Liver (tissue), 9 donors: ENCODE measurements around the gene RASGRP4. TPM values are rescaled to one million over a fixed set of nuclear protein-coding genes. Genes with fewer than 3 reads are reported as not detected.
A peak's percentile ranks its signal among the peaks of the same experiment; 100 is the strongest.

Experiments
- DNase-seq: peaks from one replicate; pipeline ENCODE4 v3.0.0-alpha.2; 2017; ENCODE audit warnings: low spot score
- H3K27ac ChIP-seq, 2 donors: one replicate each; pipeline ENCODE4 v1.7.0; 2013; ENCODE audit warnings: inconsistent platforms in 2 of 2, low read length in 2 of 2, control low read depth in 1 of 2, low read depth in 1 of 2, mild to moderate bottlenecking in 1 of 2
- H3K27me3 ChIP-seq, 4 donors: one replicate each; pipeline versions ENCODE4 v1.6.1 to v1.7.0; 2013; ENCODE audit warnings: low read length in 3 of 4, inconsistent platforms in 1 of 4, mild to moderate bottlenecking in 1 of 4, moderate library complexity in 1 of 4; ENCODE audit not compliant: control insufficient read depth in 4 of 4, insufficient read depth in 4 of 4
- H3K36me3 ChIP-seq, 4 donors: one replicate each; pipeline versions ENCODE4 v1.6.1 to v1.7.0; 2013; ENCODE audit warnings: low read length in 3 of 4, mild to moderate bottlenecking in 3 of 4, low read depth in 1 of 4, moderate library complexity in 1 of 4; ENCODE audit not compliant: control insufficient read depth in 4 of 4, insufficient read depth in 3 of 4
- H3K4me1 ChIP-seq, 4 donors: one replicate each; pipeline versions ENCODE4 v1.6.1 to v1.7.0; 2013; ENCODE audit warnings: low read length in 3 of 4, mild to moderate bottlenecking in 3 of 4, moderate library complexity in 1 of 4; ENCODE audit not compliant: control insufficient read depth in 4 of 4, insufficient read depth in 4 of 4
- H3K4me3 ChIP-seq, 3 donors: one replicate each; pipeline versions ENCODE4 v1.6.1 to v1.7.0; 2013; ENCODE audit warnings: low read length in 3 of 3, control low read depth in 1 of 3, low read depth in 1 of 3, mild to moderate bottlenecking in 1 of 3
- H3K9ac ChIP-seq, 2 donors: one replicate each; pipeline ENCODE4 v1.7.0; 2013; ENCODE audit warnings: low read length in 2 of 2, mild to moderate bottlenecking in 2 of 2, moderate library complexity in 2 of 2, control low read depth in 1 of 2, low read depth in 1 of 2
- H3K9me3 ChIP-seq, 4 donors: one replicate each; pipeline versions ENCODE4 v1.6.1 to v1.7.0; 2013; ENCODE audit warnings: low read length in 3 of 4; ENCODE audit not compliant: control insufficient read depth in 4 of 4
- ATF3 ChIP-seq: IDR thresholded peaks from 2 replicates; pipeline ENCODE4 v1.6.1; 2016; ENCODE audit warnings: antibody characterized with exemption
- CTCF ChIP-seq: fragments of 150-350 bp; IDR thresholded peaks from 2 replicates; pipeline ENCODE4 v1.5.1; 2017; ENCODE audit warnings: improper control_type of control experiment, low read depth, low read length; ENCODE audit not compliant: missing input control
- EGR1 ChIP-seq, 2 donors: IDR thresholded peaks; 2 replicates each; pipeline ENCODE4 v1.6.1; 2016 to 2018; ENCODE audit warnings: antibody characterized with exemption in 2 of 2, low read depth in 2 of 2
- FOXA1 ChIP-seq: IDR thresholded peaks from 2 replicates; pipeline ENCODE4 v1.6.1; 2016; ENCODE audit warnings: antibody characterized with exemption
- FOXA2 ChIP-seq: IDR thresholded peaks from 2 replicates; pipeline ENCODE4 v1.6.1; 2016; ENCODE audit warnings: antibody characterized with exemption
- GABPA ChIP-seq, 2 donors: IDR thresholded peaks in 1 of 2; conservative IDR thresholded peaks in 1 of 2; 2 replicates each; pipeline ENCODE4 v1.6.1; 2016; ENCODE audit warnings: antibody characterized with exemption in 2 of 2, mild to moderate bottlenecking in 1 of 2, moderate library complexity in 1 of 2
- HNF4A ChIP-seq, 2 donors: conservative IDR thresholded peaks; 2 replicates each; pipeline ENCODE4 v1.6.1; 2016; ENCODE audit warnings: antibody characterized with exemption in 2 of 2, mild to moderate bottlenecking in 2 of 2
- HNF4G ChIP-seq: IDR thresholded peaks from 2 replicates; pipeline ENCODE4 v1.6.1; 2016; ENCODE audit warnings: antibody characterized with exemption
- JUND ChIP-seq, 2 donors: IDR thresholded peaks; 2 replicates each; pipeline ENCODE4 v1.6.1; 2016; ENCODE audit warnings: antibody characterized with exemption in 2 of 2
- MAX ChIP-seq: IDR thresholded peaks from 2 replicates; pipeline ENCODE4 v1.6.1; 2016; ENCODE audit warnings: antibody characterized with exemption
- NR2F2 ChIP-seq: IDR thresholded peaks from 2 replicates; pipeline ENCODE4 v1.6.1; 2016; ENCODE audit warnings: antibody characterized with exemption
- RAD21 ChIP-seq, 2 donors: IDR thresholded peaks; 2 replicates each; pipeline ENCODE4 v1.6.1; 2016; ENCODE audit warnings: antibody characterized with exemption in 2 of 2, mild to moderate bottlenecking in 2 of 2
- RXRA ChIP-seq, 2 donors: IDR thresholded peaks; 2 replicates each; pipeline ENCODE4 v1.6.1; 2017 to 2018; ENCODE audit warnings: antibody characterized with exemption in 2 of 2, mild to moderate bottlenecking in 1 of 2
- SP1 ChIP-seq: IDR thresholded peaks from 2 replicates; pipeline ENCODE4 v1.6.1; 2018; ENCODE audit warnings: antibody characterized with exemption, mild to moderate bottlenecking
- TAF1 ChIP-seq: conservative IDR thresholded peaks from 2 replicates; pipeline ENCODE4 v1.6.1; 2016; ENCODE audit warnings: antibody characterized with exemption, mild to moderate bottlenecking
- YY1 ChIP-seq: IDR thresholded peaks from 2 replicates; pipeline ENCODE4 v1.6.1; 2016; ENCODE audit warnings: antibody characterized with exemption, mild to moderate bottlenecking
- ZBTB33 ChIP-seq: IDR thresholded peaks from 2 replicates; pipeline ENCODE4 v1.6.1; 2016; ENCODE audit warnings: antibody characterized with exemption
- WGBS: extraction: QIAGEN DNeasy Blood & Tissue Kit; methylation state at CpG from one replicate; pipeline ENCODE4 v1.1.7; 2013; 5-methylcytosine and 5-hydroxymethylcytosine counted together
- polyA plus RNA-seq, 2 donors: library from polyadenylated mRNA; stranded (reverse) in 1 of 2; unstranded in 1 of 2; fragments of 200-250 nt in 1 of 2; fragments of >200 nt in 1 of 2; fragmentation: Nextera tagmentation in 1 of 2; extraction: Ambion mirVana in 1 of 2; gene quantifications; one replicate each; pipeline versions ENCODE4 v1.2.1 to v1.2.3, GENCODE V29; 2013 to 2015
- total RNA-seq, 2 donors: library from RNA; depleted of rRNA; stranded (reverse); fragments of >200 nt; gene quantifications; one replicate each; pipeline ENCODE4 v1.2.3, GENCODE V29; 2014
- donor health status: healthy.
- donor health status: healthy.
- donor health status: healthy.
- donor health status: healthy.
- donor health status: healthy.

Gene RASGRP4
- total and polyA plus RNA-seq, 4 donors = 0.60 to 2.4 (median 1.6) TPM

DNA sequence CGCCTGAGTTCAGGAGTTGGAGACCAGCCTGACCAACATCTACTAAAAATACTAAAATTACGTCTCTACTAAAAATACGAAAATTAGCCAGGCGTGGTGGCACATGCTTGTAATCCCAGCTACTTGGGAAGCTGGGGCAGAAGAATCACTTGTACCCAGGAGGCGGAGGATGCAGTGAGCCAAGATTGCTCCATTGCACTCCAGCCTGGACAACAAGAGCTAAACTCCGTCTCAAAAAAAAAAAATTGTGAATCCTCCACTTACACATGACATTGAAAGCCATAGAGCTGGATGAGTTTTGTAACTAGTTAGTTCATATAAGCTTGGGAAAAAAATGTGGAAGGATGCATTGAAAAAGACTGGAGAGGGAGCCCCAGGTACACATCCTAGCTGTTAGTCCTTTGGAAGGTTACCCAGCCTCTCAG lies 52.1 kb downstream of the RASGRP4 start:
- Histone ChIP-seq H3K27me3 (no peaks in the 10 kb centered on the region), H3K36me3 (peaks cover under 1 to 8% (median 4%) of the 10 kb centered on the region in 4 donors), H3K4me1 (peaks cover 9 to 22% (median 16%) of the 10 kb centered on the region in 4 donors), H3K9me3 (no peaks in the 10 kb centered on the region), H3K9ac (peak overlapping the region in 1 of 2 donors; percentile 77), H3K27ac (peak overlapping the region; percentile 83 to 88), H3K4me3 (peak overlapping the region; percentile 46 to 77 (median 64))
- no peak for DNase-seq
- no peak for TF ChIP-seq FOXA2
- TF ChIP-seq HNF4A (conservative IDR thresholded peaks at IDR 0.05) = no peak
- WGBS = 78% methylated on average over 6 of the region's 6 CpGs

DNA sequence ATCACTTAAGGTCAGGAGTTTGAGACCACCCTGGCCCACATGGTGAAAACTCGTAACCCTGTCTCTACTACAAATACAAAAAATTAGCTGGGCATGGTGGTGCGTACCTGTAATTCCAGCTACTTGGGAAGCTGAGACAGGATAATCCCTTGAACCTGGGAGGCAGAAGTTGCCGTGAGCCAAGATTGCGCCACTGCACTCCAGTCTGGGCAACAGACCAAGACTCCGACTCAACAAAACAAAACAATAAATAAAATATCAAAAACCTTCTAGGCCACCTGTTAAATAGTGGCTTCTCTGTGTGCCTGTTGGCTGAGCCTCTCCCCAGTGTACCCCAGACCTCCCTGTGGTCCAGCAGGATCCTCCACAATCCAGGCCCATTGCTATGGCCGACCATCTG lies 54.9 kb downstream of the RASGRP4 start:
- Histone ChIP-seq H3K27me3 (no peaks in the 10 kb centered on the region), H3K9ac (no peak overlapping the region), H3K4me1 (peaks cover 7 to 16% (median 9%) of the 10 kb centered on the region in 4 donors), H3K36me3 (no peaks in the 10 kb centered on the region), H3K9me3 (no peaks in the 10 kb centered on the region), H3K27ac (no peak overlapping the region), H3K4me3 (no peak overlapping the region)
- DNase-seq = no peak
- WGBS = 64% methylated on average over 6 of the region's 6 CpGs
- TF ChIP-seq CTCF (no peak), HNF4A (conservative IDR thresholded peaks at IDR 0.05) (no peak), FOXA2 (no peak), FOXA1 (no peak), EGR1 (IDR thresholded peaks at IDR 0.05; ENCODE audit: low read depth in 2 of 2) (no peak), SP1 (no peak), ATF3 (no peak), TAF1 (no peak), MAX (no peak), NR2F2 (no peak), RAD21 (IDR thresholded peaks at IDR 0.05) (no peak), JUND (IDR thresholded peaks at IDR 0.05) (no peak), GABPA (IDR thresholded peaks at IDR 0.05 in 1 of 2, conservative IDR thresholded peaks at IDR 0.05 in 1 of 2) (no peak), YY1 (no peak), RXRA (IDR thresholded peaks at IDR 0.05) (no peak)

DNA sequence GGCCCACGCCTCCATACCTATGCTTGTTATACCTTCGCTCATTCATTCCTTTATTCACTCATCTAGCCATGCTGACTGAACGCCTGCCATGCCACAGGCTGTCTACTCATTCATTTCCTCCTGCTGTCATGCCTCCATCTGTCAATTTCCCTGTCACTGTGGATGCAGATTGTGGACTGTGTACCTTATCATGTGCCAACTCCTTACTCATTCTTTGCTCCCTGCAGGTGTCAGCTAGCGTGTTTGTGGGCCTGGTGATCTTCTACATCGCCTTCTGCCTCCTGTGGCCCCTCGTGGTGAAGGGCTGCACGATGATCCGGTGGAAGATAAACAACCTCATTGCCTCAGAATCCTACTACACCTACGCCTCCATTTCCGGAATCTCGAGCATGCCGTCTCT lies 55.7 kb downstream of the RASGRP4 start:
- H3K4me3 ChIP-seq = no peak overlapping the region
- H3K27ac ChIP-seq = no peak overlapping the region
- H3K9me3 ChIP-seq = no peaks in the 10 kb centered on the region
- peaks cover under 1 to 9% (median 2%) of the 10 kb centered on the region in 4 donors for H3K4me1 ChIP-seq
- WGBS = 73% methylated on average over 12 of the region's 12 CpGs
- no peak overlapping the region for H3K9ac ChIP-seq
- no peak for DNase-seq
- no peaks in the 10 kb centered on the region for H3K36me3 ChIP-seq
- TF ChIP-seq YY1 (no peak), CTCF (no peak), FOXA2 (no peak), HNF4G (no peak), NR2F2 (no peak), HNF4A (conservative IDR thresholded peaks at IDR 0.05) (no peak), SP1 (no peak), FOXA1 (no peak), RAD21 (IDR thresholded peaks at IDR 0.05) (no peak), ZBTB33 (no peak), GABPA (IDR thresholded peaks at IDR 0.05 in 1 of 2, conservative IDR thresholded peaks at IDR 0.05 in 1 of 2) (no peak), JUND (IDR thresholded peaks at IDR 0.05) (no peak), ATF3 (no peak), MAX (no peak), EGR1 (IDR thresholded peaks at IDR 0.05; ENCODE audit: low read depth in 2 of 2) (no peak)
- no peaks in the 10 kb centered on the region for H3K27me3 ChIP-seq
